ENCODE measurements around the gene CITED1. TPM values are rescaled to one million over a fixed set of nuclear protein-coding genes. Genes with fewer than 3 reads are reported as not detected.

Gene CITED1
- total and polyA plus RNA-seq, 2 of the 13 experiments (the other 11 are each of a cell fraction or from before 2014, with no cell fraction given), result 0.09 TPM; not detected in 1

DNA sequence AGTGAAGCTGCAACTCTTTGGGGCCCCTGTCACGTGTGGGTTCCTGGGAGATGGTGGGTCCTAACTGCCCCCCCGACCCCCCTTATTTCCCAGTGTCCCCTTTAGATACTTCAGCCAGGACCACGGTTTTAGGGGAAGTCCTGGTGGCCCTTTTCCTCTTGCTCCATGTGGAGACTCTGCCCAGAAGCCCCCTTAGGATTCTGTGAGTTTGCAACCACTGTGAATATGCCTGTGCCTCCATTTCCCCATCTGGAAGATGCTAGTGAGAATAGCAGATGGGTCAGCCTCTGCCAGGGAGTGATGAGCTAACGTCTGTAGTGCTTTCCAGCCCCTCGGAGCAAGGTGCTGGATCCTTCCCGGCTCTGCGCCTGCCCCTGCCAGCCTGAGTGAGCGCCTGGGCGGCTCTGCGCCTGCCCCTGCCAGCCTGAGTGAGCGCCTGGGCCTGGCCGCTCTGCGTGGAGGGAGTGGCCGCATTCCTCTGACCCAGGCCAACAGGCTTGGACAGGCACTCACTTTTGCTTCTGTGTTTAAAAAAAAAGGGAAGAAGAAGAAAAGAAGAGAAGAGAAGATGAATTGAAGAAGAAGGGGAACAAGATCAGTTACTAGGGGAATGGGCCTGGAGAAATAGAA is 6.7 kb upstream of the CITED1 start:
- no peaks in the 10 kb centered on the region for H3K79me2 ChIP-seq (ENCODE audit: insufficient read depth, low read length)
- no peak overlapping the region for H3K9ac ChIP-seq (ENCODE audit: insufficient read depth, low read depth, low read length)
- in situ Hi-C loops (cut with HindIII; ENCODE audit: extremely low pct_ligation_motif_present, low pct_unique_long_range_greater_than_20kb) (no loop called here), intact Hi-C loops (cut with micrococcal nuclease; ENCODE audit: unreplicated experiment) (no loop called here)
- DNase-seq (ENCODE audit: low spot score) (no peak), ATAC-seq (no peak), FAIRE-seq (no peak)
- TF ChIP-seq KDM2A (CRISPR knock-in tag; IDR thresholded peaks at IDR 0.05; ENCODE audit: borderline replicate concordance, low read depth) (no peak), EHMT2 (IDR thresholded peaks at IDR 0.05; ENCODE audit: borderline replicate concordance, low read depth, low read length) (no peak), SETDB1 (CRISPR knock-in tag; IDR thresholded peaks at IDR 0.05; ENCODE audit: borderline replicate concordance) (no peak), GATAD2A (CRISPR knock-in tag; IDR thresholded peaks at IDR 0.05) (no peak), ZNF644 (CRISPR knock-in tag; IDR thresholded peaks at IDR 0.05; ENCODE audit: low read depth) (no peak), FIP1L1 (IDR thresholded peaks at IDR 0.05; ENCODE audit: borderline replicate concordance, insufficient read depth, low read depth, low read length) (no peak), HOXA3 (CRISPR knock-in tag; IDR thresholded peaks at IDR 0.05) (no peak), ZFAT (CRISPR knock-in tag; conservative IDR thresholded peaks at IDR 0.05) (no peak)
- TF ChIP-seq, protein P1, sequence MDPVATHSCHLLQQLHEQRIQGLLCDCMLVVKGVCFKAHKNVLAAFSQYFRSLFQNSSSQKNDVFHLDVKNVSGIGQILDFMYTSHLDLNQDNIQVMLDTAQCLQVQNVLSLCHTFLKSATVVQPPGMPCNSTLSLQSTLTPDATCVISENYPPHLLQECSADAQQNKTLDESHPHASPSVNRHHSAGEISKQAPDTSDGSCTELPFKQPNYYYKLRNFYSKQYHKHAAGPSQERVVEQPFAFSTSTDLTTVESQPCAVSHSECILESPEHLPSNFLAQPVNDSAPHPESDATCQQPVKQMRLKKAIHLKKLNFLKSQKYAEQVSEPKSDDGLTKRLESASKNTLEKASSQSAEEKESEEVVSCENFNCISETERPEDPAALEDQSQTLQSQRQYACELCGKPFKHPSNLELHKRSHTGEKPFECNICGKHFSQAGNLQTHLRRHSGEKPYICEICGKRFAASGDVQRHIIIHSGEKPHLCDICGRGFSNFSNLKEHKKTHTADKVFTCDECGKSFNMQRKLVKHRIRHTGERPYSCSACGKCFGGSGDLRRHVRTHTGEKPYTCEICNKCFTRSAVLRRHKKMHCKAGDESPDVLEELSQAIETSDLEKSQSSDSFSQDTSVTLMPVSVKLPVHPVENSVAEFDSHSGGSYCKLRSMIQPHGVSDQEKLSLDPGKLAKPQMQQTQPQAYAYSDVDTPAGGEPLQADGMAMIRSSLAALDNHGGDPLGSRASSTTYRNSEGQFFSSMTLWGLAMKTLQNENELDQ (CRISPR knock-in tag; IDR thresholded peaks at IDR 0.05; ENCODE audit: borderline replicate concordance), result no peak
- H3K36me3 ChIP-seq (replicated peaks in 1 of 2; ENCODE audit: control insufficient read depth in 1 of 2, insufficient read depth in 2 of 2, low read length in 2 of 2), result no peaks in the 10 kb centered on the region
- H3K27ac ChIP-seq (ENCODE audit: extremely low read length, insufficient read depth, low read length), result no peak overlapping the region
- WGBS (ENCODE audit: low lambda C conversion rate), result 62% methylated on average over 8 of the region's 14 CpGs
- BruUV-seq (replicated peaks), result no TSS peak
- POLR2A ChIA-PET, result no interaction called here
- no peaks in the 10 kb centered on the region for H3K9me3 ChIP-seq (ENCODE audit: low read length)
- H3K27me3 ChIP-seq (ENCODE audit: control insufficient read depth in 1 of 2, insufficient read depth in 2 of 2, low read length in 2 of 2), result peaks cover 1 to 25% of the 10 kb centered on the region in 2 experiments; a peak in 2 of 5 replicates
- peaks cover 24% of the 10 kb centered on the region for H3K4me1 ChIP-seq (ENCODE audit: insufficient read depth, low read length)
- H2AFZ ChIP-seq (ENCODE audit: low read length), result no peak overlapping the region
- CTCF ChIA-PET (ENCODE audit: low intra/inter-chr PET ratio, low total read pairs), result no interaction called here
- no peak overlapping the region for H3K4me3 ChIP-seq (replicated peaks in 1 of 3; ENCODE audit: insufficient read depth in 1 of 3, low read depth in 2 of 3, low read length in 3 of 3)
- H3K4me2 ChIP-seq (ENCODE audit: low read depth, low read length), result no peak overlapping the region
- H4K20me1 ChIP-seq (ENCODE audit: insufficient read depth, low read length), result no peaks in the 10 kb centered on the region
